Body of pancreas (tissue), 4 donors: ENCODE measurements around the gene MYO5B. TPM values are rescaled to one million over a fixed set of nuclear protein-coding genes. Genes with fewer than 3 reads are reported as not detected.

Source experiments
- ATAC-seq: fragments of 150-250 bp; one replicate; pipeline ENCODE4 v1.9.1; 2016
- DNase-seq, 4 donors: peaks; one replicate each; pipeline ENCODE4 v3.0.0-alpha.2; 2019
- H3K27ac ChIP-seq, 4 donors: fragments of 200-600 bp; sonication (generic); 1 replicate in 3 of 4; 2 replicates in 1 of 4; pipeline versions ENCODE4 v1.5.1 to v1.6.1; 2016 to 2019; ENCODE audit warnings: mild to moderate bottlenecking in 1 of 4, mixed read lengths in 1 of 4, moderate library complexity in 1 of 4
- H3K27me3 ChIP-seq, 2 donors: fragments of 200-600 bp; sonication (generic); one replicate each; pipeline ENCODE4 v1.6.0; 2016; ENCODE audit warnings: mild to moderate bottlenecking in 1 of 2
- H3K36me3 ChIP-seq, 2 donors: fragments of 200-600 bp; sonication (generic); replicated peaks in 1 of 2; 2 replicates each; pipeline ENCODE4 v1.5.1; 2016; ENCODE audit warnings: low read depth in 2 of 2; ENCODE audit not compliant: insufficient read depth in 1 of 2
- H3K4me1 ChIP-seq: fragments of 200-600 bp; sonication (generic); one replicate; pipeline ENCODE4 v1.6.0; 2016
- H3K4me3 ChIP-seq, 2 donors: fragments of 200-600 bp; sonication (generic); 1 replicate in 1 of 2; 2 replicates in 1 of 2; pipeline ENCODE4 v1.5.1; 2016 to 2019
- H3K9me3 ChIP-seq, 3 donors: fragments of 200-600 bp; sonication (generic); 1 replicate in 2 of 3; 2 replicates in 1 of 3; pipeline ENCODE4 v1.5.1; 2016
- CTCF ChIP-seq, 7 experiments: fragments of 450-650 bp in 4 of 7; fragments of 200-600 bp in 3 of 7; sonication (generic) in 3 of 7; IDR thresholded peaks; one replicate each; pipeline ENCODE4 v1.5.1; 2016 to 2019; ENCODE audit warnings: antibody characterized with exemption in 7 of 7
- POLR2A ChIP-seq, 3 donors: fragments of 450-650 bp; IDR thresholded peaks; one replicate each; pipeline ENCODE4 v1.6.1; 2016; ENCODE audit warnings: antibody characterized with exemption in 3 of 3, mild to moderate bottlenecking in 2 of 3
- WGBS, 2 donors: methylation state at CpG; one replicate each; pipeline ENCODE4 v1.1.5; 2017; 5-methylcytosine and 5-hydroxymethylcytosine counted together
- intact Hi-C: fragments of 100-400 bp; cut with DNase I; formaldehyde crosslinking; loops from one replicate; pipeline ENCODE4 v1.15.1; 2023
- total RNA-seq, 2 donors: library from RNA; depleted of rRNA; stranded (reverse); fragments of >200 nt; gene quantifications; one replicate each; pipeline ENCODE4 v1.1.0, GENCODE V29; 2016

Gene MYO5B
- total RNA-seq, 2 donors from 2014 or later = 17.1 to 18.2 TPM

- H3K9me3 ChIP-seq = no peaks in the 10 kb centered on the region
- TF ChIP-seq POLR2A (IDR thresholded peaks at IDR 0.05) = no peak
- no peak for TF ChIP-seq CTCF (IDR thresholded peaks at IDR 0.05)
- no peaks in the 10 kb centered on the region for H3K36me3 ChIP-seq
- no peak for DNase-seq
- no peak overlapping the region for H3K4me3 ChIP-seq
- intact Hi-C loops = loop anchor here (10.0 kb wide), 1 partner anchor 187 kb away; no protein-coding TSS in a partner anchor
- WGBS, 2 donors = 33 to 52% methylated on average over 1 of the region's 1 CpG
- no peaks in the 10 kb centered on the region for H3K4me1 ChIP-seq
- H3K27ac ChIP-seq = no peak overlapping the region
- no peaks in the 10 kb centered on the region for H3K27me3 ChIP-seq
- no peak for ATAC-seq
Observed at GRCh38 chr18:50201476-50202018, 6.6 kb upstream of the MYO5B start.

GRCh38 chr18:50199921-50200320 is 5.0 kb upstream of the MYO5B start:
- Histone ChIP-seq H3K9me3 (no peaks in the 10 kb centered on the region), H3K27ac (no peak overlapping the region), H3K27me3 (no peaks in the 10 kb centered on the region), H3K4me1 (peaks cover 5% of the 10 kb centered on the region), H3K36me3 (no peaks in the 10 kb centered on the region), H3K4me3 (no peak overlapping the region)
- ATAC-seq (no peak), DNase-seq (no peak)
- TF ChIP-seq POLR2A (IDR thresholded peaks at IDR 0.05) (no peak), CTCF (IDR thresholded peaks at IDR 0.05) (no peak)
- intact Hi-C loops = loop anchor here (10.0 kb wide), 1 partner anchor 185 kb away; no protein-coding TSS in a partner anchor
- 76 to 100% methylated on average over 1 of the region's 1 CpG for whole genome bisulfite sequencing, 2 donors

- intact Hi-C loops = no loop called here
Observed at GRCh38 chr18:50199346-50199855, 4.5 kb upstream of the MYO5B start.

GRCh38 chr18:50196261-50196660 is 1.3 kb upstream of the MYO5B start:
- H3K4me3 ChIP-seq = no peak overlapping the region
- intact Hi-C loops = no loop called here
- no peaks in the 10 kb centered on the region for H3K27me3 ChIP-seq
- DNase-seq (no peak), ATAC-seq (no peak)
- H3K27ac ChIP-seq = no peak overlapping the region
- no peaks in the 10 kb centered on the region for H3K36me3 ChIP-seq
- no peak for TF ChIP-seq POLR2A (IDR thresholded peaks at IDR 0.05)
- no peak for TF ChIP-seq CTCF (IDR thresholded peaks at IDR 0.05)
- no peaks in the 10 kb centered on the region for H3K9me3 ChIP-seq
- peaks cover 23% of the 10 kb centered on the region for H3K4me1 ChIP-seq
- 87 to 92% methylated on average over 3 of the region's 3 CpGs for WGBS, 2 donors

More at GRCh38 chr18:50199346-50199855, 4.5 kb upstream of the MYO5B start:
- DNase-seq (no peak), ATAC-seq (no peak)
- H3K36me3 ChIP-seq = no peaks in the 10 kb centered on the region
- no peaks in the 10 kb centered on the region for H3K9me3 ChIP-seq
- WGBS, 2 donors = 75 to 80% methylated on average over 5 of the region's 5 CpGs
- TF ChIP-seq POLR2A (IDR thresholded peaks at IDR 0.05) (no peak), CTCF (IDR thresholded peaks at IDR 0.05) (no peak)
- H3K4me3 ChIP-seq = no peak overlapping the region
- no peaks in the 10 kb centered on the region for H3K27me3 ChIP-seq
- peaks cover 5% of the 10 kb centered on the region for H3K4me1 ChIP-seq
- H3K27ac ChIP-seq = no peak overlapping the region

GRCh38 chr18:50195689-50196088 is 742 bp upstream of the MYO5B start:
- intact Hi-C loops = no loop called here
- peak in 1 of 4 donors; percentile 12 for DNase-seq
- H3K36me3 ChIP-seq = no peaks in the 10 kb centered on the region
- H3K4me3 ChIP-seq = no peak overlapping the region
- H3K4me1 ChIP-seq = peaks cover 23% of the 10 kb centered on the region
- H3K9me3 ChIP-seq = no peaks in the 10 kb centered on the region
- no peaks in the 10 kb centered on the region for H3K27me3 ChIP-seq
- TF ChIP-seq CTCF (IDR thresholded peaks at IDR 0.05) = no peak
- peak overlapping the region in 3 of 4 donors; percentile 32 to 87 (median 46) for H3K27ac ChIP-seq
- WGBS, 2 donors = 31 to 40% methylated on average over 10 of the region's 10 CpGs
- ATAC-seq = no peak
